Measurements from ENCODE around the gene TBC1D22A.

TBC1D22A gene

DNA sequence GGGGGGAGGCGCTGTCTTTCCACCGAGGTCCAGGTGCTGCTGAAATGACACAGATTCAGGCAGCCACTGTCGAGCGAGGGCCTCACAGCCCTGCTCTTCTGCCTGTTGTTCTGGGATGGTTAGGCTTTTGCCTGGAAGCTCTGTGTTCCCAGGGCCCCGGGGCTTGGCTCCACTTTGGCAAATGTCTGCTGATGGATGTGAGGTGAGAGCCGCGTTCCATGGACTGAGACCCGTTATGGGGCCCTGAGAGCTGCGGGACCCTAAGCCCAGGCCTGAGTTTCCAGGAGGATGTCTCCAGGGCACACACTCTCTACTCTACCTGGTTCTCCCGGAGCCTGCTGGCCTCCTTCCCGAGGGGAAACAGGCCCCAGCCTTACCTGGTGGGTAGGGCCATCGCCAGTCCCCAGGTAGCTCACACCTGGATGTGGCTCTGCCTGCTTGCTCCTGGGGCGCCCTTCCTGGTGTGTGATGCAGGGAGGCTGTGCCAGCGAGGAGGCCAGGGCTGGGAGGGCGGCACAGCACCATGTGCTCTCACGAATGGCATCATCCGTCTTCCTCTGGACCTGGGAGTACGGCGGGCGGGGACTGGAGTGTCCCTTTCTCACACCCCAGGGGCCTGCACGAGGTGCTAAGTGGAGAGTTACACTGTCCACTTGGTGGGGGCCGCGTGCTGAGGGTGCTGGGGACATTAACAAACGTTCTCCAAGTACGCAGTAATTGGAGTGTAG, 435.5 kb downstream of the TBC1D22A start:
- ChIA-PET CTCF (no interaction called here), POLR2A (no interaction called here)
- TF ChIP-seq, protein P1, sequence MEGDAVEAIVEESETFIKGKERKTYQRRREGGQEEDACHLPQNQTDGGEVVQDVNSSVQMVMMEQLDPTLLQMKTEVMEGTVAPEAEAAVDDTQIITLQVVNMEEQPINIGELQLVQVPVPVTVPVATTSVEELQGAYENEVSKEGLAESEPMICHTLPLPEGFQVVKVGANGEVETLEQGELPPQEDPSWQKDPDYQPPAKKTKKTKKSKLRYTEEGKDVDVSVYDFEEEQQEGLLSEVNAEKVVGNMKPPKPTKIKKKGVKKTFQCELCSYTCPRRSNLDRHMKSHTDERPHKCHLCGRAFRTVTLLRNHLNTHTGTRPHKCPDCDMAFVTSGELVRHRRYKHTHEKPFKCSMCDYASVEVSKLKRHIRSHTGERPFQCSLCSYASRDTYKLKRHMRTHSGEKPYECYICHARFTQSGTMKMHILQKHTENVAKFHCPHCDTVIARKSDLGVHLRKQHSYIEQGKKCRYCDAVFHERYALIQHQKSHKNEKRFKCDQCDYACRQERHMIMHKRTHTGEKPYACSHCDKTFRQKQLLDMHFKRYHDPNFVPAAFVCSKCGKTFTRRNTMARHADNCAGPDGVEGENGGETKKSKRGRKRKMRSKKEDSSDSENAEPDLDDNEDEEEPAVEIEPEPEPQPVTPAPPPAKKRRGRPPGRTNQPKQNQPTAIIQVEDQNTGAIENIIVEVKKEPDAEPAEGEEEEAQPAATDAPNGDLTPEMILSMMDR (IDR thresholded peaks at IDR 0.05; ENCODE audit: control extremely low read depth, extremely low read depth, low read depth, missing control alignments): no peak
- no peak for DNase-seq (ENCODE audit: extremely low spot score)

DNA sequence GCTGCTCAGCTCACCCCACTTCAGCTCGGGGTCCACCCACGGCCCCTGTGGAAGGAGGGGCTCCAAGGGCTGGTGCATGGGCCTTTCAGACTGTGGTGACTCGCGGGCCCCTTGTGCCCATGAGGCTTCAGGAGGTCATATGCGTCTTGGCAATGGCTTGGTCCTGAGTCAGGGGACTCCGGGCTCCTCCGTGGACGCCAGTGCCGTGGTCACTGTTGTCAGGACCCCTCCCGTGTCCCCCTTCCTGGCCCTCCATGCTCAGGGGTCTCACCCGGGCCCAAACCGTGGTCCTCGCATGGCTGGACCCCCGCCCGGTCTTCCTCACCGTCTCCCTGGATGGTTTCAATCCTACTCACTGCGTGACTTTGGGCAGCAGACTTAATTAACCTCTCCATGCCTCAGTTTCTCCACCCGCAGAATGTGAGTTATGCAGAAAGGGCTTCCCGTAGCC, 436.4 kb downstream of the TBC1D22A start:
- POLR2A ChIA-PET: no interaction called here
- CTCF ChIA-PET: no interaction called here
- no peak for DNase-seq (ENCODE audit: extremely low spot score)
- TF ChIP-seq, protein P1 (IDR thresholded peaks at IDR 0.05; ENCODE audit: control extremely low read depth, extremely low read depth, low read depth, missing control alignments): no peak

DNA sequence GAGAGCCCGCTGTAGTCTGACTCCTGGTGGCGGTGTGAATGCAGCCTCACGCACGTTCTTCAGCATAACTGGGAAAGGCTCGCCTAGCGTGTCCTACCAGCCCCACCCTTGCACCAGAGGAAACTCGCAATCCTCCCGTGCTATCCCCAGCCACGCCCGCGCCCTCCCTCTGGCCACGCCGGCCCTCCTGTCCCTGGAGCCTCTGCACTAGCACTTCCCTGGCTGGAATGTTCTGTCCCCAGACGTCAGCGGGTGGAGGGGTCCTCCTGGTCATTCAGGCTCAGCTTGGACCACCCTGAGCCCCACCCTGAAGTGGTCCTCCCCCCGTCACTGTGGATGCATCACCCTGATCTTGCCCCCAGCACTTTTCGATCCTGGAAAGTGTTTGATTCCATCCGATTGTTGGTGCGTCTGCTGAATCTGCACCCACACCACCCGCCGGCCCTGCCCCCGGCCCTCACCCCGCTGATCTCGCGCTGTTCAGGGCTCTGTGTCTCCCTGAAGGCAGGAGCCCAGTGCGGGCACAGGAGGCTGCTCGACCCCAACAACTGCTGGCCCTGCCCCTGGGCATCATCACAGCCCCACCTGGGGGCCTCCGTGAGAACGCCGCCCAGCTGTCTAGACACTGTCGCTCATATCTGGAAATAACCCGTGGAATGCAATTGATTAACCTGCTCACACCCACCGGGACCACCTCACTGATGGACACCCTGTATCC, 437.0 kb downstream of the TBC1D22A start:
- TF ChIP-seq, protein P1 (IDR thresholded peaks at IDR 0.05; ENCODE audit: control extremely low read depth, extremely low read depth, low read depth, missing control alignments): no peak
- CTCF ChIA-PET: no interaction called here
- POLR2A ChIA-PET: no interaction called here
- DNase-seq (ENCODE audit: extremely low spot score): no peak

DNA sequence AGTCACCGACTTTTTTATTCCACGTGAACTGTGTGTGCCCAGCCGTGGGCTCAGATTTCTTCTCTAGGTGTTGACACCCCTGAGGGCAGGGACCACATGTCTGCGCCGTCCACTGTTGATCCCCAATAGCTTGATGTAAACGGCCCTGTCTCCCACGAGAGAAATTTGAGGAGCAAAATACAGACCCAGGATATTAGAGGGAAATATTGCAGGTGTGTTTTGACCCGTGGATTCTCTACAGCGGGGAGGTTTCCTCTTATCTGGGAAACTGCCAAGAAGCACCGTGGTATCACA, 437.5 kb downstream of the TBC1D22A start:
- ChIA-PET POLR2A (no interaction called here), CTCF (interaction anchor here (2.5 kb wide), 1 partner anchor 14 kb away, joined by 12 read pairs; no protein-coding TSS in a partner anchor)
- TF ChIP-seq, protein P1 (IDR thresholded peaks at IDR 0.05; ENCODE audit: control extremely low read depth, extremely low read depth, low read depth, missing control alignments): no peak
- DNase-seq (ENCODE audit: extremely low spot score): no peak

DNA sequence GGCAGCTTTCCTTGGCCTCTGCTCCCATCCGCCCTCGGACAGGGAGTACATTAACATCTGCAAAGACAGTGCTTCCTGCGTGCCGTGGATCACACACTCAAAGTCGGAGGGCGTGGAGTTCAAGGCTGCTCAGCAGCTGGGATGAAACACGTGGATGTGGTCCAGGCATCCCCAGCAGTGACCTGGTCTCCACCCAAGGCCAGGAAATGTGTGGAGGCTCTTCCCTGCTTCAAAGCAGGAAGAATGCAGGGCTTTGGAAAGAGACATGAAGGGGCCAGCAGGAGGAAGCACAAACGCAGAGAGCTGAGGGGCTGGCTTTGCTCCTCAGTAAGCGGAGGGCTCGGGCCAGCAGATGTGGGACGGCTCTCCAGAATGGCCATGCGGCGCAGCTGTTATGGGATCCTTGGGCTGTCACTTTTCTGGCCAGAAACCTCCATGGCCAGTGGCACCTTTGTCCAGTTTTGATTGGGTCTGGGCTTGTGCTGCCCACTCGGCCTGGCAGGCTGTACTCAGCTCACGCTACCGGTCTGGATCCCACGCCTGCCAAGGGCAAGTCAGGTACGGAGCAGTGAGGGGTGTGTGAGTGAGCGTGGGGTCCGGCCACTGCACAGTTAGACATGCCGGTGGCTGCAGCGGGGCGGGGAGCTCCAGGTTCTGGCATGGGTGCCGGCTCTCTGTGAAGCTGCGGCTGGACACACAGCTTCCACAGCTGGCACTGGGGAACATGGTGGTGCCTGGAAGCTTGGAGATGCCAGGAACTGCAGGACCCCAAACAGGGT, 438.0 kb downstream of the TBC1D22A start:
- TF ChIP-seq, protein P1 (IDR thresholded peaks at IDR 0.05; ENCODE audit: control extremely low read depth, extremely low read depth, low read depth, missing control alignments): no peak
- no peak for DNase-seq (ENCODE audit: extremely low spot score)
- CTCF ChIA-PET: interaction anchor here (2.5 kb wide), 1 partner anchor 14 kb away, joined by 12 read pairs; no protein-coding TSS in a partner anchor
- POLR2A ChIA-PET: no interaction called here

DNA sequence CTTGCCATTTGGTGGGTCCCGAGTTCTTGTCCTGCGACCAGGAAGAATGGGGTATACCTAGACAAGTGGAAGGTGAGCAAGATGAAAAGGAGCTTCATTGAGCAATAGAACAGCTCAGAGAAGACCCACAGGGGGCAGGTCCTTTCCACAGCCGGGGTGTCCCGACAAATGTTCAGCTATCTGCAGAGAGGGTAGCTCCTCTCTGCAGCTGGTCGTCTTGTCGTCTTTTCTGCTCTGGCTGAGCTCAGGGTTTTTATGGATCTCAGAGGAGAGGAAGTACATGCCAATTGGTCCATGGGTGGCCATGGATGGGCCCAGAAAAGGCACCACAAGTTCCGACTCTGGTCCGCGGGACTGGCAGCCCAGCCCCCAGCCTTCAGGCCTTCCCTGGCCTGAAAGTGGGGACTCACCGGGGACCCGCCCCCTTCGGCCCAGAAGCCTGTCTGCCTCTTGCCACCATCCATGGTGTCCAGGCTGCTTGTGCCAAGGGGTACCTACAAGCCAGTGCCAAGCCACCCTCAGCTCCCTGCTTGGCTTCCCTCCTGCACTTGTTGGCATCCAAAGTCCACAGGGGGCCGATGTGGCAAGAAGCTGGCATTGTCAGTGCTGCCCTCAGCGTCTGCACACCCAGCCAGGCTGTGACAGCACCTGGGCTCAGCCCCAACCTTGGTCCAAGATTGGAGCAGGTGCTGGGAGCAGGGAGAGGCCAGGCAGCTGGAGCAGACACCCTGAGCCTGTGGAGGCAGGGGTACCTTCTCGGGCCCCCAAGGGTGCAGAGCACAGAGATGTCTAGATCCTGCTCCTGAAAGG, 438.9 kb downstream of the TBC1D22A start:
- ChIA-PET CTCF (interaction anchor here (2.5 kb wide), 1 partner anchor 13 kb away, joined by 12 read pairs; no protein-coding TSS in a partner anchor), POLR2A (no interaction called here)
- TF ChIP-seq, protein P1 (IDR thresholded peaks at IDR 0.05; ENCODE audit: control extremely low read depth, extremely low read depth, low read depth, missing control alignments): no peak
- DNase-seq (ENCODE audit: extremely low spot score): no peak
